NOMO-1 treated with dmso at 0.1 percent for 144 hours (cell line): Measurements from ENCODE around the gene ST3GAL2.

ENCODE experiments used
- DNase-seq: peaks from one replicate; lab custom pipeline; 2025; ENCODE audit not compliant: unreplicated experiment; lab: John Stamatoyannopoulos, UW

The ST3GAL2 gene

DNA sequence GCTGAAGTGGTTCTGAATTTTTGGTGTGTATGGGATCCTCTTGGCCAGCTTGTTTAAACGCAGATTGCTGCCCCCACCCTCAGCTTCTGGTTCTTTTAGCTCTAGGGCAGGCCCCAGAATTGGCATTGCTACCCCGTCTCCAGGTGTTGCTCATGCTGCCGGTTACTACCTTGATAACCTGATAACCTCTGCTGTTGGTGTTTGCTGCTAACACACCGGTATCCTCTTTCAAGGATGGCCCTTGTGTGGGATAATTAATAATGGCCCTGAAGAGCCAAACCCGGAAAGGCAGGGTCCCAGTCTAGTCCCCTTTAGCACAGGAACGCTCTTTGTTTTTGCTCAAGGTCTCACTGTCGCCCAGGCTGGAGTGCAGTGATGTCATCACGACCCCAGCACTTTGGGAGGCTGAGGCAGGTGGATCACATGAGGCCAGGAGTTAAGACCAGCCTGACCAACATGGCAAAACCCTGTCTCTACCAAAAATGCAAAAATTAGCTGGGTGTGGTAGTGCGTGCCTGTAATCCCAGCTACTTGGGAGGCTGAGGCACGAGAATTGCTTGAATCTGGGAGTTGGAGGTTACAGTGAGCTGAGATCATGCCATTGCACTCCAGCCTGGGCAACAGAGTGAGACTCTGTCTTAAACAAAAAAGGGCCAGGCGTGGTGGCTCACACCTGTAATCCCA is 1.3 kb upstream of the ST3GAL2 start:
- DNase-seq: no peak

DNA sequence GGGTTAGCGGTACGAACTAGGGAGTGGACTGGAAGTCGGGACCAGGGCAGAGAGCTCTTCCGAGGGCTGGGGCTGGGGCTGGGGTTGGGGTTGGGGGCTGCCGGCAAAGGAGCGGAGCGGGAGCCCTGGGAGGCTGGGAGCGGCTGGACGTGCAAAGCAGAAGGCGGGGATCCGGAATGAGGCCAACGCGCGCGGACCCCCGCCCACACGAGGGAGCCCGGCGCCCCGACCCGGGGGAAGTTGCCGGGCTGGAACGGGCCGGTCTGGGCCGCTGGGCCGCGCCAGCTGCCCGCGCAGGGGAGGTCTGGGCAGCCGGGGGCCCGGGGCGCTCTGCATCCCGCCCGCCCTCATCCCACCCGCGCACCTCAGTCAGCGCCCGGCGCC is 323 bp downstream of the ST3GAL2 start:
- DNase-seq: no peak

DNA sequence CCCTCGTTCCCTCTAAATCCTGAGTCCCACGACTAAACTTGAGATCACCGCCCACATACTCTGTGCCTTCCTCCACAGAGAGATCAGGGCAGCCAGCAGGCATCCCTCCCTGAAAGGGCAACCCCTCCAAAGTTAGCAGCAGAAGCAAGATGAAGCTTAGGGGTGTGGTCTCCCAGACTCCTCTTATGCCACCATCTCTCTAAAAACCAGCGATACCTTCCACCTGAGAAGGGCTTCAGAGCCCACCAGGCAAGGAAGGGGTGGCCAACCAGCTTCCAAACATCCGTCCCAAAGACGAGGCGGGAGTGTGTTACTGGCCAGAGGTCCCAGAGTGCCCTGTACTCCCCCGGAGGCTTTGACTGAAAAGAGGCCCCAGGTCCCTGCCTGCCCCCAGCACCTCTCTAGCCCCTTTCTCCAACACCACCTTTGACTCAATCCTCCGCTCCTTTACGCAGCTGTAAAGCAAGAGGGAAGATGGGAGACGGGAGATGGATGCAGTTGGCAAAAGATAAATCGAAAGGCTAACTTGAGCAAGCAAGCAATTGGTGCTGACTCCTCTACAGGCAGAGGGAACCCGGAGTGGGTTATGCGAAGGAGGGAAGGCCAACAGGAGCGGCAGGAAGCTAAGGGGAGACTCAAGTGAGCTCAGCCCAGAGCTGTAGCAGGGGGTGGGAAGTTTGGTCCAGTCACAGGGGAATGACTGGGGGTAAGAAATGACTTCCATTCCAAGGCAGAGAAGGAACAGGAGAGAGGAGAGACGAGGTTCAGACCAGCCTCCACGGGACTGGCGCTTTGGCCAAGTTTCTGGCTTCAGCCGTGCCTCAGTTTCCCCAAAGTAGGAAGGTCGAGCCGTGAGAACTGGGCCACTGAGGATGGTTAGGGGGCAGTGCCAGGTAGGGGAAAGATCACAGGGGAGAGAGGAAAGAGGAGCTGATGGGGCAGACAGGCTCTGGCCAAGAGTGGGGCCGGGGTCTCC is 1.0 kb downstream of the ST3GAL2 start:
- no peak for DNase-seq

DNA sequence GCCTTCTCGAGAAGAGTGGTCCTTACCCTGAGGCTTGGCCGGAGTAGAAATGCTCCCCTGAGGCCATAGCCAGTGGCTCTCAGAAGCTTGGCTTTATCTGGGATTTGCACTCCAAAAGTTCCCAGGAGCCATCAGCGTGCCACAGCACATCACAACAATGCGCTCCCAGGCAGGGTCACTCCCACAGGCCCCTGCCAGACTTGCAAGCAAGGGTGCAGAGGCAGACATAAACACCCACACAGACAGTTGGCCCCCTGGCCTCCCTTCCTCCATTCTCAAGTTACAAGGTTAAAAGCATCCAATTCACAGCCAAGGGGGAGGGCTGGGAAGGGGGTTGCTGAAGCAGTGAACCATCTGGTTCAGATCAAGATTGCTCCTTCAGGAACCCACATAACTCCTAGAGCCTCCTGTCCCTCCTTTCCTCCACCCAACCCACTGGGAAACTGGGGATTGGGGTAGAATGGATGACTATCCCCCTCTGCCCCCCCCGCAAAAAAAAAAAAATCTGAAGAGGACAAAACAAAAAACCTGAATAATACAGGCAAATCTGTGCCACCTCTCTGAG is 1.8 kb downstream of the ST3GAL2 start:
- no peak for DNase-seq

DNA sequence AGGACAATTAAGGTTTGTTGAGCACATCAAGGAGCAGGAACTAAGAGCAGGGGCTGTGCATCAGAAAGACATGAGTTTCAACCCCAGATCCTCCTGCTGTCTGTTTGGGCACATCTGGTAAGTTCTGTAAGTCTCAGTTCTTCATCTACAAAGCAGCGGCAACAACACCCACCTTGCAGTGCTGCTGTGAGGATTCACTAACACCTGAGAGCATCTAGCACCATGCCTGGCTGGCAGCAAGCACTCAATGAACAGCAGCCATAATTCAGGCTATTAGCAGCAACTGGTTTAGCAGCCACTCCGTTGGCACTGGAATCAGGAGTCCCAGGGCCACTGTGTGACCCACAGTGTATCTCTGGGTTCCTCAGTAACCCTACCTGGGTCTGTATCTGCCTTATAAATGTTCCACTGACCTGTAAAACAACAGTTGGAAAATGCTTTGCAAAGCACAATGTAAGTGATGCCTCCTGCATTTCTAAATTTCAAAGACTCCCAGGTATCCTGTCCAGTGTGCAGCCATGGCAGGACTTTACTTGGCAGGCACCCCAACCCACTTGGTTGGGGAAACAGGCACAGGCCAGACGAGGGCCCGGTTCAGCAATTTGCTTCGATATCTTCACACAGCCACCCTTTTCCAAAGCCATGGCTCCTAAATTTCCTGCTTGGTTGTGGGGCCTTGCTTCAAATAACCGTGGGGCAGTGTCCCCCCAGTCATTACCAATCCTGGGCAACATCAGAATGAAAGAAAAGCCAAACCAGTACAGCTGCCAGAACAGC is 4.2 kb downstream of the ST3GAL2 start:
- no peak for DNase-seq

DNA sequence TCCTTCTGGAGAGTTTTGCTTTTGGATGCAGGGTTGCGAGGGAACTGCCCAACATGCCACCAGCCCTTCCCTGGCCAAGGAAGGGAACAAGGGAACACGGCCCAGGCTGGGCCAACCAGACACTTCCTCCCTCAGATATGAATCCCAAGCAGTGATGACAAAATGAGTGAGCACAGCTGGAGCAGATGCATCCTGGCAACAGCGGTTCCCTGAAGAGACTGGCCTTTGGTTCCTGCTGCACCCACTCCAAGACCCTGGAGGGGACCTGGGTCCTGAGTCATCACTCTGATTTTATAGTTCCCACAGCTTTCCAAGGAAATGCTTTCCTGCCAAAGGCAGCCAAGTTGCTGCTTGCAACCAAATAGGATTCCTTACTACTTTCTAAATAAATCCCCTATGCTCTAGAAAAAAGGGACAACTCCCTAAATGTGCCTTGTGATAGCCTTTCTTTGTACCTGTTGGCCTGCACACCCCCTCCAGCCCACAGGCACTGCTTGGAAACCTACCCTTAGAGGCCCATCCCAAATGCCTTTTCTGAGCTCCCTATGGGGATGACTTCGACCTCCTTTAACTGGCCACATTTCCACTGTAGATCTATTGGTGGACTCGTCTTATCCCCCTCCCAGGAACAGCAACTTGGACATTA is 5.3 kb downstream of the ST3GAL2 start:
- DNase-seq: no peak

DNA sequence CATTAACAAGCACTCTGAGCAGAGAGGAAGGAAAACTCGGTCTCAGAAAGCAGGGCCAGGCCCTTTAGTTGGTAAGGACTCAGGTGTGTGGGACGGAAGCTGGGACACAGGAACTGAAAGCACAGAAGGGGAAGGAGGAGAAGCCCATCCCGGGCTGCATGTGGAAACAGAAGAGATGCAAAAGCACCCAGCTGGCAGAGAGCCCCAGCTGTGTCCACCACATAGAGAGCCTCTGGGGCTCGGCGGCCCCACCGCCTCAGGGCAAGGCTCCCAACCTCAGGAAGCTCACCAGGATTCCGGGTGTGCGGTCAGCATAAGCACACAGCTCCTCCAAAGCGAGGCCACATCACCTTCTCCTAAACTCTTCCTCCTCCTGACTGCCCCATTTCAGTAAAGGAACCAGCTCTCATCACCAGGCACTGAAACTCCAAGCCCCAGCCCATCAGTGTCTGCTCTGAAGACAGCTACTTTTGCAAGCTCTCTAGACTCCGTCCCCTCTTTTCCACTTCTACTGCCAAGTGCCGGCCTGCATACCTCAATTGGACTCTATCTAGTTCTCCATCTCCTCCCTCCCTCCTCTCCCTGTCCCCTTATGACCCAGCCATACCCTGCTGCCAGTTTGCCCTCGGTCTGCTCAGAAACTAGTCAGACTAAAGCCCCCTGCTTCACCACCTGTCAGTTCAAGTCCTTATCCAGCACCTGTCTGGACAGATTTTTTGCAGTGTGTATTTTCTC is 6.0 kb downstream of the ST3GAL2 start:
- DNase-seq: peak; percentile 49

DNA sequence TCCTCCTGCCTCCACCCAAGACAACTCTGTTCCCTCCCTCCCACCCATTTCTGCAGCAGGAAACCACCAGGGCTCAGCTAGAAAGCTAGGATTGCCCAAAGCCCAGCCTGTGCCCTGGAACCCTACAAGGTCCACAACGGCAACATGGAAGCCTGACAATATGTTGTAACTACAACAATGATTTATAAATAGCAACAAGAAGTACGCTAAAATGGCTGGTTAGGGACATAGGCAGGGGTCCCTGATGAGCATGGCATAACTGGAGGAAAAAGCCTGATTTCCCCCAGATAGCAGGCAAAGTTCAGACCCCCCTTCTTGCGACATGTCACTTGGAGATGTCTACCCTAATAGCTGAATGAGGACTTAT is 6.6 kb downstream of the ST3GAL2 start:
- no peak for DNase-seq

DNA sequence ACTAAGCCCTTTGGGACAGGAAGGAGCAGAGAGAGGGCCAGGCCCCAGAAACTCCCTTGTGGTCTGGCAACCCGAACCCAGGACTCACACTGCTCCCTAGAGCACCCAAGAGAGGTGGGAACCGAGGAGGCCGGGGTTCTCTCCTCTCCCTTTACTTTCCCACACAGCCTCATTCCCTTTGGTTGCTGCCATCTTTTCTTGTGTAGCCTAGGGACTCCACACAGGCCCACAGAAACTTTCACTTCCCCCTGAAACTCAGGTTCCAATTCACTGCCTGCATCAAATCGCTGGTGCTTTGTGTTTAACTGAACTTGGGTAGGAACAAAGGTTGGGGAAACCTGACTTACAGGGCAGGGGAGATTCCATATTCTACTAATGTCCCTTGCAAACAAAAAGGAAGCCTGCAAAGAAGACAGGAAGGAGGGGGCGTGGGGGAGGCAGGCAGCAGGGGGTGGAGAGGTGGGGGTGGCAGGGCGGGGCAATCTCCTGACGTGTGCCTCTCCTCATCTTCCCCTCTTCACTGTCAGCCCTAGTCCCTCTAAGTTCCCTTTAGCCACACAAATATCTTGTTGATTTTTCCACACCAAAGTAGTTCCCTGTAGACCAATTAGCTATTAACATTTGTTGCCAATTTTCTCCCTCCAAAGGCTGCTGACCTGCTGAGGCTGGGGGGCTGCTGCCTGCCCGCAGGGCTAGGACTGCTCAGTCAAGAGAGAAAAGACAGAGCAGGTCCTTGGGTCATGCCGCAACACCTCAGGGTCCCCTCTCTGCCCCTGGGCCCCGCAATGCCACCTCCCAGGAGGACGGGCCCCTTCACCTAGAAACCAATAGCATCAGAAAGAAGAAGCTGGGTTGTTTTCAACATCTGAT is 8.0 kb downstream of the ST3GAL2 start:
- peak; percentile 81 for DNase-seq

DNA sequence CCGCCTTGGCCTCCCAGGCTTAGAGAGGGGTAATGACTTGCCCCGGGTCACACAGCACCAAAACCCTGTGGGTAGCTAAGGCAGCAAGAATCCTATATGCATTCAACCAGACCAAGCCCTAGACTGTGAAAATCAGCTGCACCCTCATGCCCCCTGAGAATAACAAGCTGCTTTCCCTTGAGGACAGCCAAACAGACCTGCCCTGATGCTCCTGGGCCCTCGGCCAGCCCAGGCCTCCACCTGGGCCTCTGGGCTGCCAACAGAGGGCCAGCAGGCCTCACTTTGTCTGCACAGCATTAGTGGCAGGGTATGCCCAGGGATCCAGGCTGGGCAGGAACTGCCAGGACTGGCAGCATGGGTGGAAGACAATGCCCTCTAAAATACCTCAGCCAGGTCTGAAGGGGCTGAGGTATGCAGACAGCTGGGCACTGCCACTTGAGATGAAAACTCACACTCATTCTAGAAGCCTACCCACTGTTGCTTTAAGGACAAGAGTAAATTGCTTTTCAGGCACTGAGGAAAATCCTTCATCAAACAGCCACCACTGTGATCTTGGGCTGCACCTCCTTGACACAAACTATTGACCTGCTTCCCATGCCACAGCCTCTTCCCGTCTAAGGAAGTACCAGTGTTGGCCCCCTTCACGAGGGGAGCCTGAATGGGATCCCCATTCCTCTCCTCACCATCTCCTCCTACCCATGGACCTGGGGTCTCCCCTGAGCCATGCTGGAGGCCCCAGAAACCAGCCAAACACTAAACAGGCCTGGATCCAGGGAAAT is 8.8 kb downstream of the ST3GAL2 start:
- no peak for DNase-seq

DNA sequence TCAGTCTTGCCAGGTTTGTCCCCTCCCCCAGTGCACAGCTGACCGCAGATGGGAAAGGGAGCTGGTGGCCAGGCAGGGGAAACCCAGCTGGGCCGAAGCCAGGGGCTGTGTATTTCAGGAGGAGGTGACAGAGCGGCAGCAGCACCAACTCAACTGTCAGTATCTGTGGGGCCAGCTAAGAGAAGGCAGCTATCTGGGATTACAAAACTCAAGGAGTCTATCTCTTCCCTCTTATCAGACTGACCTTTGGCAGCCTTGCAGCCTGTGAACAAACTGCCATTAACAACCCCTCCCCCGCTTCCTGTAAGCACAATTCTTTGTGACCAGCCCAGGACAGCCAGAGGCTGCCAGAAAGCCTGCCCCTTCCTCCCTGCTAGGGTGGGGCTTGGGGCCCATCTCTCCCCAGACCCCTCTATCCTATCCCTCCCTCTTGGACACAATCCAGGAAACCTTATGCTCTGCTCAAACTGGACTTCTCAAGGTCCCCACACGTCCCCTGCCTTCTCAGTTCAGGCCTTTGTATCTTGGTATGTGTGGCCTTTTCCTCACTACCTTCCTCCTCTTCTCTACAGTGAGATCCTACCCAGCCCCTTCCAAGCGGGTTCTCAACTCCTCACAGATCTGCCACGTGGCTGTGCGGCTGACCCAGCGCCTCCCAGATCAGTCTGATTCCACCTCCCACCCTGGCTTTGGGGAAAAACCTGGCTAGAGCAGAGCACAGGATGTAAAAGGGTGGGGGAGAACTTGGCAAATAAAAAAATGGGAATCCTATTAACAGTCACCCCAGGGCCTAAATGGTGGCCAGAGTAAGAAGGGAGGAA is 10.5 kb downstream of the ST3GAL2 start:
- peak; percentile 95 for DNase-seq

DNA sequence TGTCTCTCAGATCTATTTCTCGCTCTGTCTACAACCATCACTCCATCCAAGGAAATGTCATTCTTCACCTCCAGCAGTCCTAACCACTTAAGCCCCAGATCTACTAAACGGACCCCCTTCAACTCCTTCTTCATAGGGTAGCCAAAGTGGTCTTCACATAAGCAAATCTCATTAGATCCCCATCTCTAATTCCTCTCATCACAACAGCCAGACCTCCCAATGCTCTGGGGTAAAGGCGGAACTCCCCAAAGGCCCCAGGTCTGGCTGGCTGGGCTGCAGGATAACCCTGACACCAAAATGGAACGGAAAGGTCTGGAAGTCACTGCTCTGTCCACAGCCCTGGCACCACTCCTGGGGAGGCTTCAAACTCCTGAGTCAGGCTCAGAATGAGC is 11.1 kb downstream of the ST3GAL2 start:
- no peak for DNase-seq

DNA sequence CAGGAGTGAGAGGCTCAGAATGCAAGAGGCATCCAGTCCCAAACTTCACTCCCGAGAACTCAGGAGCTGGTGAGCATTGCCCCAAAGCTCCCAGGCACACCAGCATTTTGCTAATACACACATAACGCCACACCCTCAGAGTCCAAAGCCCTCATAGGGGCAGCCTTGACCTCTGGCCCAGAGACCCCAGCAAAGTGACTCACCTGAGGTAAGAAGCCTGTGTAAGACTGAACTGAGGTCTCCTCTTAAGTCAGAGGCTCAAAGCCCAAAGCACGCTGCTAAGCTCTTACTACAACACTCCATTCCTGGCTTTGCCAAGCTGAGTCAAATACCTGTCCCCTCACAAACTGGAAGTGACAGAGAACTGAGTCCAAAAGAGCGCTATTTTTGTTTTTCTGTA is 16.4 kb downstream of the ST3GAL2 start:
- DNase-seq: no peak

DNA sequence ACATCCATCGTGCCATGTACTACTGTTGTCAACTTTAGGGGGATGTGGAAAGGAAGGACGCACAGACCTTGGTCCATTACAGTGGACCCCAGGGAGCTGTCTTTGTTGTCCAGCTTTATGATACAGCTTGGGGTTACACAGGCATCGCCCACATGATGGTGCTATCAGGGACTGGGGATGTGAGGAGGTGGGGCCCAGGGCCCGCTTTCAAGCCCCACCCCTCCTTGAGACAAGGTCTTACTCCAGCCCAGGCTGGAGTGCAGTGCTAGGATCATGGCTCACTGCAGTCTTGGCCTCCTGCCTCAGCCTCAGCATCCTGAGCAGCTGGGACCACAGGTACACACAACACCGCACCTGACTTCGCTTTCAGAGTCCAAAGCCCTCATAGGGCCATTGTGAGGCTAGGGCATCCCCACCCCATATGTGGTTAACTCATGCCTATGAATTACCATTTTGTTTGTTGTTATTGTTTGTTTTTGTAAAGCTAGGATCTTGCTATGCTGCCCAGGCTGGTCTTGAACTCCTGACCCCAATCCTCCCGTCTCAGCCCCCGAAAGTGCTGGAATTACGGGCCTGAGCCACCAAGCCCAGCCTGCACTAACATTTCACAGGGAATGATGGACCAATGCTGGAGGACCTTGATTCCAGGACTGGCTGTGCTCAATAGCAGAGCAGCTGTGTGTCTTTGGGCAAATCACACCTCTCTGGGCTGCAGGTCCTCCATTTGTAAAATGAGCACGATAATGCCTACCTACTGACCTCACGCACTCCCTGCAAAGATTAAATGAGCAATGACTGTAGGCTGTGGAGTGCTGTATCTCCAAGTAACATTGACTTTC is 17.2 kb downstream of the ST3GAL2 start:
- no peak for DNase-seq

DNA sequence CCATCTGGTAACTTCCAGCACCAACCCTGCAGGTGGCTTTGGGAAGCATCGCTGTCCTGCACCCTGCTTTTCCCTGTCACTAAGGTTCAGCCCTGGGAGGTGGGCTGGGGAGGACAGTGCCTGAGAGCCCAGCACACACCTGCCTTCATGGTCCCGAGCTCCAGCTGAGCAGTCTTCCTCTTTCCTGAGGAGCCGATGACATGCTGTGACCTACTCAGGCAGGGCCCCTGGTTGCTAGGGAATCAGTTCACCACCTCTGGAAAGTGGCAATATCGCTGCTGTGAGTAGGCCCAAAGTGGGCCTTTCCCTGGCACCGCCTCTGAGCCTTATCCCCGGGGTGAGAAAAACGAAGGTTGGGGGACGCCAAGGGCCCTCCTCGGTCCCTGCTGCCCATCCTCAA is 17.9 kb downstream of the ST3GAL2 start:
- no peak for DNase-seq

DNA sequence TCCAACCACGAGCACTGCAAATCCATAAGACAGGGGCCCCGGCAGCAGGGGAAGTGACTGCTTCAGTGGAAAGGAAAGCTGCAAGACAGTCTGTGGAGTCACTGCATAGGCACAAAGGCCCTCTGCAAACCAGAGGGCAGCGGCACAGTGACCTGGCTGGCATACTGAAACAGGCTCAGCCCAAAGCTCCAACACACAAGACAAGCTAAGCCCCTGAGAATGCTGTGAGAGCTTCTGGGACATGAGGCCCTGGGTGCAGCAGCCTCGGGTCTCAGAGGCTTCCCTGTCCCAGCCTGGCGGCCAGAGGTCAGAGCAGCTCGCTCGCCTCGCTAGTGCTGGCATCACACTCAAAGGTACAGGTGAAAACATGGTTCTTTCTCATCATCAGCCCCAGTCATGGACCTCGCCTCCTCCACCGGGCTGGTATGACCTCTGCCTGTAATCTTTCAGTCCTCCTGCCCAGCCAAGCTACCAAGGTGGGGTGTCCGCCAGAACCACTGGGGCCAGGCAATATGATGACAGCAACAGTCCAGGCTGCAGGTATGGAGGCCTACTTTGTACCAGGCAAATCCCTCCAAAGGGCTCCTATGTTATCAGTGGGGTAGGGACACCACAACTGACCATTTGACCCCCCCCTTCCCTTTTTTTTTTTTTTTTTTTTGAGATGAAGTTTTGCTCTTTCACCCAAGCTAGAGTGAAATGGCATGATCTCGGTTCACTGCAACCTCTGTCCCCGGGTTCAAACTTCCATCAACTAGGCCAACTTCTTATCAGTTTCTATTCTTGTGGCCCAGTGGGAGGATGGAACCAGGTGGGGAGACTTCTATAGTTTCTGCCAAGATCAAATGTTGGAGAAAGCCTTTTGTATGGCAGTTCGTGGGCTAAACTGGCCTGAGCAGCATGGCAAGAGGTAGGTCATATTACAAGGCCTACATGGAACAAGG is 19.2 kb downstream of the ST3GAL2 start:
- no peak for DNase-seq
